HG03571 (cell line): ENCODE measurements around the gene ARHGAP44.

Experiments
- ATAC-seq: cut with Tn5 transposase; IDR thresholded peaks from one replicate; pipeline ENCODE4 v1.9.1; 2021; ENCODE audit not compliant: unreplicated experiment

The ARHGAP44 gene

DNA sequence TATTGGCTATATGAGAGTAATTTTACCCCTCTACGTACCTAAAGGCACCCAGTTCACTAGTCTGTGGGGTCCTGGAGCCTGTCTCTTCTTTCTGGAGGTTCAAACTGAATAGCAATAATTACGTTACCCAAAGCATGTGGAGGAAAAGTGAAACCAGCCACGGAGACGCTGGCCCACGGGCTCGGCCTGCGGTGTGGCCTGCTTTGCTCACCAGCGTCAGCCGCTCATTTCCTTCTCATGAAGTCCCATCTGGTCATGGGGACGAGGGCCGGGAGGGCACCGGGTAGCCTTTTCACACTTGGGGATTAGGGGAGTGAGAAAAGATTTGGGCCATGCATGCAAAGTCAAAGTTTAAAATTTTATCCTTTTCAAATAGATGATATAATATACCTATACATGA lies 201.6 kb downstream of the ARHGAP44 start:
- ATAC-seq = no peak

GRCh38 chr17:12992676-12993075 lies 203.4 kb downstream of the ARHGAP44 start:
- ATAC-seq = no peak

GRCh38 chr17:12993631-12994030 lies 204.3 kb downstream of the ARHGAP44 start:
- ATAC-seq = no peak

DNA sequence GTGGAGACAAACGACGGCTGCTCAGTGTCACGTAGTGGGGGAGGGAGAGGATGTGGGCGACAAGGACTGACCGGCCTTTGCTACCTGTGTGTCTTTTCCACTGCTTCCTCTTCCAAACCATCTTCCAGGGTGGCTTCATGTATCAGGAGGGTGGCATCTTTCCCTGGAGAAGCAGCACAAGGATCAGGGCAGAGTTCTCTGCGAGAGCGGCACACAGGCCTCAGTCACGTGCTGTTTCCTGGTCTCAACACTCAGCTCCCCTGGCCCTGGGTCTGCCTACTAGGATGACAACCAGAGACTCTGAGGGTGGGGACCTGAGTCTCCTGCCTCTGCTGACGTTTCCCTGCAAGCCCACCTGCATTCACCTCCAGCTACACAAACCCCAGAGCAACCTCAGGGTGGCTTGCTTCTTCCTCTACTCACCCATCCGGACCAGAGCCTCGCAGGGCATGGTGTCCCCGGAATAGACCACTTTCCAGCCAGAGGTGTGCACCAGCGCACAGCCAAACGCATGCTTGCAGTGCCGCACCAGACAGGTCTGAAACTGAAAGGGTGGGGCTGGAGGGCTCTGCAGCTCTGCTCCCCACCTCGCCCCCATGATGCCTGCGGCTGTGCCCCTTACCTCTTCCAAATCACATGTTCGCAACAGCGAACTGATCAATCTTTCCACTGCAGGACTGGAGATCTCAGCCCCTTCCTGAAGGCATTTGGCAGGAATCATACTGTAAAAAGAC lies 205.2 kb downstream of the ARHGAP44 start:
- no peak for ATAC-seq

DNA sequence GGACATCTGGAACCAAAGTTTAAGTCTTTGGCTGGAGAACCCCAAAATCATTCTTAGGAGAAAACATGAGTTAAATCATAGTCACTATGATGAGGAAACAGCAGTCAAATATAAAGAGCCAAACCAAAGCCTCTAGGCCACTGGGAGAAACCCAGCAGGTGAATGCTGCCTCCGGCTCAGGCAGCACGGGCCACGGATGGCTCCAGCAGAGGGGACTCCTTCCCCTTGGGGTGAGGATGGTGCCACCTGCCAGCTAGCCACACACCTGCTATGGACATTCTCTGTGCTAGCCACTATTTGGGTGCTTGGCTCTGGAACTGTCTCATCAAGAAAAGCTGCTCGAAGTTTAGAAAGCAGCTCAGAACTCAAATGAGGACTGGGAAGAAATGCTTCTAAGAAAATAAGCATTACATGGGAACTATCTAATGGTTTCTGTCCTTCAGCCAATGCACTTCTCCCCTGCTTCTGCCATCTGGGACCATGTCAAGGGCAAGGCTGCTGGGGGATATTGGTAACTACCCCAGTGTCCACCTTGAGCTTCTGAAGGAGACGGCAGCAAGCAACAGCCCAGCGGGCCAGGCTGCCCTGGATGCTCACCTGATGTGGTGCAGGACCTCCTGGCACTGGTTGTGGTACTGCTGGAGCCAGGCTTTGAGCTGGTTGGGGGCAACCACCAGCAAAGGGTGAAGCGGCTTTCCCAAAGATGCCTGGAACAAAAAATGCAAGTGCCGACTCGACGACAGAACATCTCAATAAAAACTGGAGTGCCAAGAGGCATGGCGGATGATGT lies 206.0 kb downstream of the ARHGAP44 start:
- no peak for ATAC-seq

GRCh38 chr17:12995896-12996295 lies 206.6 kb downstream of the ARHGAP44 start:
- ATAC-seq = no peak

GRCh38 chr17:12996357-12996756 lies 207.1 kb downstream of the ARHGAP44 start:
- ATAC-seq = no peak

DNA sequence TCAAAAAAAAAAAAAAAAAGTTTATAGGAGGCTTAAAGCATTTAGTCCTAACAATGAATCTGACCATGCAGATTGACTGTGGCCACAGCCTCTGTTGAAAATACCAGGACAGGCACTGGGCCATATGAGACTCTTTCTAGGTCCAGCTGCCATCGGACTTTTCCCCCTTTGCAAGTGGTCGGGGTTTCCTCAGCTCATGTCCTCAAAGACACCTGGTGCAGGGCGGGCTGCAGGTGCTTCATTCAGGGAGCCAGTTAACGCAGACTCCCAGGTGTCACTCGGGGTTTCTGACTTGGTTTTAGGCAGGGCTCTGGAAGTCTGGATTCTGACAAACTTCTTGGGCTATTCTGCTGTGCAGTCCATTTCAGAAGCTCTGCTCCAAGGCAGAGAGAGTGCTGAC lies 207.6 kb downstream of the ARHGAP44 start:
- no peak for ATAC-seq

GRCh38 chr17:12998461-12998860 lies 209.2 kb downstream of the ARHGAP44 start:
- ATAC-seq = no peak

GRCh38 chr17:12998874-12999273 lies 209.6 kb downstream of the ARHGAP44 start:
- no peak for ATAC-seq

- ATAC-seq = no peak
Measured at GRCh38 chr17:13000561-13000960, 211.3 kb downstream of the ARHGAP44 start.

DNA sequence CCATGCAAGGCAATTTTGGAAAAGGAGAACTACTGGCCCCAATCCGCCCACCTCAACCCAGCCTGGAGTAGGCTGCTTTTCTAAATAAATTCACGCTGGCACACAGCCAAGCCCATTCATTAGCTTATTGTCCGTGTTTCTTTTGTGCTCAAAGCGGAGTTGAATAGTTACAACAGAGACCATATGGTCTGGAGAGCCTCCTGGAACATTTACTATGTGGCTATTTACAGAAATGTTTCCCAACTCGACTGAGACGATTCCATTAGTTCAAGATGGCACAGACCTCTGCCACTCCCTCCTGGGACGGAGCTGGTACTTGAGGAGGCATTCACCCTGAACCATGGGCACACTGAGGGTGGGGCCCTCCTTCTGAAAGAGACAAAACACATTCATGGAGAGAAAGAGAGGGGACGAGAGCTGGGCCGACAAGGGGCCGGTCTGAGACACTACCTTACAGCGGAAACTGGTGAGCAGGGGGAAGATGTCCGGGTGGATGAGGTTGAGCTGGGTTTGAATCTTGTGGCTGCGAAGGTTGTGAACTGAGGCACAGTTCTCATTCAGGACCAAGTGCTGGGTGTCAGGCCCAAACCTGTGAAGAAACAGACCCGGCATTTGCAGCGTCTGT lies 212.8 kb downstream of the ARHGAP44 start:
- ATAC-seq = no peak

GRCh38 chr17:13002761-13003453 lies 213.6 kb downstream of the ARHGAP44 start:
- no peak for ATAC-seq

DNA sequence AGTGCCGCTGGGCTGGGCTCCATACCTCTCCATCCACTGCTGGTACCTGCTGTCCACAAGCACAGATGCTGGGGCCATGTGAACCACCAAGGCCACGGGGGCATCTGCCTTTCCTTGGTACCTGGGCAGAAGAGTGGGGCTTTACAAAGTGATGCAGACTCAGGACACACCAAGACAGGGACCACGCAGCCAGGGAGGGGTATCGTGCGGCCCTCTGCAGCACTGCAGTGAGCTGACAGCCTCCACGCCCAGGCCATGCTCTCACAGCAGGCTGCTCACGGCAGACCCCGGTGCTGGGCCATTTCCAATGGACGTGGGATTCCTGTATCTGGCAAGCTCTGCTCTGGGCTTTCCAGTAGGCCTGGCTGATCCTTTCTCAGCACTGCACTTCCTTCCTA lies 214.2 kb downstream of the ARHGAP44 start:
- ATAC-seq = no peak

DNA sequence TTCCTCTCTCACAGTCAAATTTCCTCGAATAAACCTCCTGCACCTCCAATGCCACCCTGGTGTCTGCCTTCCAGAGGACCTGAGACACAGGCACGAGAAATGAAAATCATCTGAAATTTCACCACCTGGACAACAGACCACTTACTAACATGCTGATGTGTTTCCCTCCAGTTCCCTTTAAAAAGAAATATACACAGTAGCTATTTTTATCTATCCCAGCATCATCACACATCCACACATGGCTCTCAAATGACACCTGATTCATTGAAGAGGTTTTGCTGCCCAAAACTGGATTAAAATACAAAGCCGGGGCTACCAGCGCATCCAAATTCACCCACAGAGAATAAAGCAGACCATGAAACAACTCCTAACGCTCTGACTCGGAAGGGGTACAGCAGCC lies 214.6 kb downstream of the ARHGAP44 start:
- ATAC-seq = no peak

DNA sequence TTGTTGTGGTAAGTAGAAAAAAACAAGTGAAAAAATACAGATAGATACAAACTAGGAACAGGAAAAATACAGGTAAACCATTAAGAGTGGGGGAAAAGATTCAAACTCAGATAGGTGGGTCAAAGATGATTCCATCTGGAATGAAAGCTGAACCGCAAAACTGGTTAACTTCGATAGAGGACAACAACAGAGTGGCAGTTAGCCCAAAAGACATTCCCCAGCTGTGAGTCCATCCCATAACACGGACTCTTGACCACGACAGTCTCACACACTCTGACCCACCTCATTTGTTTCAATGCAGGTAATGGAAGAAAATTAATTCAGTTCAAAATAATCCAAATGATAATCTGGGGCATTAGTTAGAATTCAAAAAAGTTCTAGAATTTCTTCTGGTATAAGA lies 215.0 kb downstream of the ARHGAP44 start:
- no peak for ATAC-seq

DNA sequence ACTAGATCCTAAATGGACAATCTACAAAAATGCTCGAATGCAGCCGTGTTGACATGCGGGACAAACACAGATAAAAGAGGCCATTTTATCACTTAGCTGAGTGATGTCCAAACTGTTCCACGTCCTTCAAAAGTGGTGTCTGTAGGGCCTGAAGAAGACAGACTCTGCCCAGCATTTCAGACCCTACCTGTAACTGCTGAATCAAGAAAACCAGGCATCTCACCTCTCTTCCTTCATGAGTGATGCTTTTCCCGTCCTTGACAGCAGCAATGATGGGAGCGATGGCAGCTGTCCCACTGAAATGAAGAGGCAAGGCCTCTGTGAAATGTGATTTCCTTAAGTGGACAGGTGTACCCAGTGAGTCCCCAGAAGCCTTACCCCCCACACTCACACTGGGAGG lies 216.2 kb downstream of the ARHGAP44 start:
- ATAC-seq = no peak

GRCh38 chr17:13008461-13008860 lies 219.2 kb downstream of the ARHGAP44 start:
- no peak for ATAC-seq

DNA sequence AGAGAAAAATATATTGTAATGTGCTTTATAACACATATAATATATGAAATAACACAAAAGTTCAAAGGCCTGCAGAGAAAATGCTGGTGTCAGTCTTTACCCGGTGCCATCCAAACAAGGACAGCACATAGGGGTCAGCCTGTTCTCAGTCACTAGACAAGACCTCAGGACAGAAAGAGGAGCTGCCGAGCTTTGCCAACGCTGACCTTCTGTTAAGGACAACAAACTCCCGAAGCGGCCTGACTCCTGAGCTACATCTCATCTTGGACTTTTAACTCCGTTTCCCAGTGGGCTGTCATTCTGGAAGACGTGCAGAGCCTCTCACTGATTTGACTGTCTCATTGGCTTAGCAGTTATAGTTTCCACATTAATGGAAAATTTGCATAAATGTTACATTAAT lies 221.7 kb downstream of the ARHGAP44 start:
- ATAC-seq = no peak

GRCh38 chr17:13014801-13015200 lies 225.5 kb downstream of the ARHGAP44 start:
- no peak for ATAC-seq

DNA sequence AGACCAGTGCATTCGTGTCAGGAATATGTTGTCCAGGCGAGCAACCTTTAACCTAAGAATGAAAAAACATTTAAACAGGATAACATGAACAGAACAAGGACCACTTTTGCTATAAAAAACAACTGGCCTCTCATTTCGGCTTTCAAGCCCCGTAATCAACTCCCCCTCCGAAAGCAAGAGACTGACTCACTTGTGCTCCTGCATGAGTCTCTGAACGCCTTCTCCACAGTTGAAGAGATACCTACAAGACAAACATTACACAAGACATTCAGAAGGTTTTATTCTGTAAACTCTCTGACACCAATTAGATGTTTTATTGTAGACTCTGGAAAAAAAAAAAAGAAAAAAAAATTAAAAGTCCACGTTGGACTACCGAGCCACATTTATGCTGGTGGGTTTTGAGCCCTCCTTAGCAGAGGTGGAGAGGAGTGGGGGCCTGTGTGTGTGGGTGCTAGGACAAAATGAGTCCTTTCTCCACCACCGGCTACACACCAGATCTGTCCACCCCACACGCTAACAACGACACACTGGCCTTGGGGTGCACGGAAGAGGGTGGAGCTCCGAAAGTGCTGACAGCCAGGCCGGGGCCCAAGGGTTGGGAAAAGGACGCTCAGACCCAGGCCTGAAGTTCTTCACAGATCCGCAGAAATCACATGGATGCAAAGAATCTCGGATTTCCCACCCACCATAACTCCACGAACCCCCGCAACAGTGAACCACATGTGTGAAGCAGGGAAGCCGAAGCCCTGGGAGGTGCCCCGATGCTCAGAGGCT lies 227.8 kb downstream of the ARHGAP44 start:
- peak; percentile 1 for ATAC-seq
